Mononuclear cell (primary cell): Measurements from ENCODE around the gene TSSK6. TPM values are rescaled to one million over a fixed set of nuclear protein-coding genes. Genes with fewer than 3 reads are reported as not detected.

ENCODE experiments used
- H3K27me3 ChIP-seq: 2 replicates; pipeline ENCODE4 v1.6.0; 2011; ENCODE audit warnings: low read length, control low read depth; ENCODE audit not compliant: insufficient read depth
- H3K4me1 ChIP-seq: 2 replicates; pipeline ENCODE4 v1.5.1; 2011; ENCODE audit warnings: mild to moderate bottlenecking, low read length, control low read depth; ENCODE audit not compliant: insufficient read depth
- H3K4me3 ChIP-seq: 2 replicates; pipeline ENCODE4 v1.5.1; 2011; ENCODE audit warnings: mild to moderate bottlenecking, low read length, moderate library complexity
- H3K9me3 ChIP-seq: 2 replicates; pipeline ENCODE4 v1.5.1; 2011; ENCODE audit warnings: low read depth, mild to moderate bottlenecking, control low read depth, low read length
- total RNA-seq: library from RNA; depleted of rRNA; stranded (reverse); fragments of >200 nt; gene quantifications from one replicate; pipeline ENCODE4 v1.2.3, GENCODE V29; 2012

The TSSK6 gene
- total RNA-seq, 1 donor = 6.3 TPM

DNA sequence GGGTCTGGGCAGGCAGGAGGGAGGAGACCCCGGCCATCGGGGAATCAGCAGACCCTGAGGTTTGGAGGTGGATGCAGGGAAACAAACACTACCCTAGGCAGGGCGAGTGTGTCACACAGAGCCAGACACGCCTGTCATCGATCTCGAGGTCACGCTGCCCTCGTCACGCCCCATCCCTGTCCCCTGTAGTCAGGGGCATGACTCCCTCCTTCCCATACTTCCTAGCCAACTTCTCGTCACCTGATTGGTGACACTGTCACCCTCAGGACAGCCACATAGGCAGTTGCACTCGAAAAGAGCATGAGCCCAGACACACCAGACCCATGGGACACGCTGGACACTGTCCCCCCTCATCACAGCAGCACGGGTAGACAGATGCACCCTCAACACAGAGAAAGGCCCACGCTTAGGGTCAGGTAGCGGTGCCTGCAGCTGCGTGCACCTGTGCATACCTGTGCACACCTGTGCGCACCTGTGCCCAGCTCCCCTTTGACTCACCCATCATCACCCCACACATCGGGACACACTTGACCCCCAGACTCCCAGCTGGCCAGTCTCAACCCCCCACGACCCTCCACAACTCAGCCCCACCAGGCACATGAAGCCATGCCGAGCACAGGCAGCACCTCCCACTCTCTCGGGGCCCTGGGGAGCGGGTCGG is 34.6 kb upstream of the TSSK6 start:
- Histone ChIP-seq H3K9me3 (no peaks in the 10 kb centered on the region), H3K4me1 (no peaks in the 10 kb centered on the region), H3K4me3 (no peak overlapping the region), H3K27me3 (no peaks in the 10 kb centered on the region)

DNA sequence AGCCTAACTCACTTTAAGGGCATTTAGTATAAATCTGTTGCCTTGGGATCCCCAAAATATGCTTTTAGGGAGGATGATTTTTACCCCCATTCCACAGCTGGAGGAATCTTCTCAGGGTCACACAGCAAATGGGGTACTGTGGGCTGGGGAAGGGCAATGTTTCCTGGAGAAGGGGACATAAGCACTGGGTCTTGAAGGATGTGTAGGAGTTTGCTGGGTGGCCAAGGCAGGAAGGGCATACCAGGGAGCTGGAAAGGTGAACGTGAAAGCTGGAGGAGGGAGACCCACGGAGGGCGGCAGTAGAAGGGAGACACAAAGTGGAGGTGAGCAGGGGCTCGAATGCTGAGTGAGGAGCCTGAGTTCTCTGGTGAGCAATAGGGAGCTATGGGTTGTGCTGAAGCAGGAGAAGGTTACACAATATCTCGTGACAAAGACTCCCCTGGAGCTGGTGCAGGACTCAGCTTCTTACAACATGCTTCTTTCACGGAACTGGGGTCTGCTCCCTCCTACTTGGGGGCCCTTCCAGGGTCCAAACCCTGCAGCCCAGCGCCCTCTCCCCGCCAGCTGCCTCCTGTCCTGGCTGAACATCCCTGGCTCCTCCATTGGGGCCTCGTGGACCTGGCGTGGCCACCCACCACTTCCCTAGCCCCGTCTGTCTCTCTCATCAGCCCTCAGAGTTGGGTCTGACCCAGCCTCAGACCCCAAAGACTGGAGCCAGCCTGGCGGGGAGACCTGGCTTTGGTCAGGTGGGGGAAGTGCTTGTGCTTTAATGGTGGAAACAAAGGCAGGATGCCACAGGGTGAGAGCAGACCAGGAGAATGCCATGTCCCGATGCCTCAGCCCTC is 33.8 kb upstream of the TSSK6 start:
- no peak overlapping the region for H3K4me3 ChIP-seq
- H3K4me1 ChIP-seq = no peaks in the 10 kb centered on the region
- H3K27me3 ChIP-seq = no peaks in the 10 kb centered on the region
- no peaks in the 10 kb centered on the region for H3K9me3 ChIP-seq

DNA sequence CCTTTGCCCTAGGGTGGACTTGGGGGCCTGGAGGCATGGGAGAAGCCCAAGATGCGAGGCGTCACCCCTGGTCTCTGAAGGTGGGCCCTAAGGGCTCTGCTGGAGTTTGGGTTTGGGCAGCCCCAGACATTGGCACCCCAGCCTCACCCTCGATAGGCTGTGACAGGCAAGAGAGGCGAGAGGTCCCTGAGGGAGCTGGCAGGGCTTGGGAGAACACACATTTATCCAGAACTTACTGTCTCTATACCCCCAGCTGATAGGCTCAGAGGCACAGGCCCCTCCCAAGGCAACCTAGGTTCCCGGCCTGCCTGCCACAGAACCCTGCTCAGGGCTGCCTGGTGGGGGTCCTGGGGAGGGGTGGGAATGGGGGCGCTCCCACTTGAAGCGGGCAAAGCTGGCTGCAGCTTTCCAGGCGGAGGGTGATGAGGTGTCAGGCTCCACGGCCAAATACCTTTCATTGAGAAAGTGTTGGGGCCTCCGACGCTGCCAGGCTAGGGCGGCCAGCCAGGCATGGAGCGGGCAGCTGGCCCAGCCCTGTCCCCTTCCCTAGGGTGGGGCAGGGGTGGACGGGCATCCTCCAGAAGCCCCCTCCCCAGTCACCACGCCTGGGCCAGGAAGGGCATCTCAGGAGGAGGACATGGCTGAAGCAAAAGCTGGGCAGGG is 32.5 kb upstream of the TSSK6 start:
- H3K9me3 ChIP-seq = no peaks in the 10 kb centered on the region
- no peak overlapping the region for H3K4me3 ChIP-seq
- peaks cover under 1% of the 10 kb centered on the region for H3K4me1 ChIP-seq
- H3K27me3 ChIP-seq = no peaks in the 10 kb centered on the region

- H3K27me3 ChIP-seq = no peaks in the 10 kb centered on the region
These were observed 31.4 kb upstream of the TSSK6 start for GRCh38 chr19:19546751-19547162.

DNA sequence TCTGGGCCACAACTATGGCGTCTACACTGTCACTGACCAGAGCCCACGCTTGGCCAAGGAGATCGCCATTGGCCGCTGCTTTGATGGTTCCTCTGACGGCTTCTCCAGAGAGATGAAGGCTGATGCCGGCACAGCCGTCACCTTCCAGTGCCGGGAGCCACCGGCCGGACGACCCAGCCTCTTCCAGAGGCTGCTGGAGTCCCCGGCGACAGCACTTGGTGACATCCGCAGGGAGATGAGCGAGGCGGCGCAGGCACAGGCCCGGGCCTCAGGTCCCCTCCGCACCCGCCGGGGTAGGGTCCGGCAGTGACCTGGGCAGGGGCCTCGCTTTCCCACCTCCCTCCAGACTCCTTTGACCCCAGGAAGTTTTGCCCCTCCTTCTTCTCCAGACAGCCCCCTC is 30.4 kb upstream of the TSSK6 start:
- Histone ChIP-seq H3K4me3 (no peak overlapping the region), H3K27me3 (no peaks in the 10 kb centered on the region), H3K4me1 (peaks cover 21% of the 10 kb centered on the region), H3K9me3 (no peaks in the 10 kb centered on the region)

More at GRCh38 chr19:19546751-19547162, 31.4 kb upstream of the TSSK6 start:
- Histone ChIP-seq H3K9me3 (no peaks in the 10 kb centered on the region), H3K4me3 (no peak overlapping the region), H3K4me1 (peaks cover 11% of the 10 kb centered on the region)

- Histone ChIP-seq H3K27me3 (peaks cover under 1% of the 10 kb centered on the region), H3K4me3 (no peak overlapping the region), H3K4me1 (peaks cover 24% of the 10 kb centered on the region), H3K9me3 (no peaks in the 10 kb centered on the region)
These were observed 29.7 kb upstream of the TSSK6 start for GRCh38 chr19:19544954-19545591.

GRCh38 chr19:19544257-19544953 is 29.1 kb upstream of the TSSK6 start:
- no peaks in the 10 kb centered on the region for H3K9me3 ChIP-seq
- peaks cover 24% of the 10 kb centered on the region for H3K4me1 ChIP-seq
- H3K27me3 ChIP-seq = peaks cover 7% of the 10 kb centered on the region
- H3K4me3 ChIP-seq = no peak overlapping the region

GRCh38 chr19:19543640-19544039 is 28.3 kb upstream of the TSSK6 start:
- no peaks in the 10 kb centered on the region for H3K9me3 ChIP-seq
- H3K4me1 ChIP-seq = peaks cover 24% of the 10 kb centered on the region
- H3K4me3 ChIP-seq = no peak overlapping the region
- H3K27me3 ChIP-seq = peaks cover 10% of the 10 kb centered on the region

DNA sequence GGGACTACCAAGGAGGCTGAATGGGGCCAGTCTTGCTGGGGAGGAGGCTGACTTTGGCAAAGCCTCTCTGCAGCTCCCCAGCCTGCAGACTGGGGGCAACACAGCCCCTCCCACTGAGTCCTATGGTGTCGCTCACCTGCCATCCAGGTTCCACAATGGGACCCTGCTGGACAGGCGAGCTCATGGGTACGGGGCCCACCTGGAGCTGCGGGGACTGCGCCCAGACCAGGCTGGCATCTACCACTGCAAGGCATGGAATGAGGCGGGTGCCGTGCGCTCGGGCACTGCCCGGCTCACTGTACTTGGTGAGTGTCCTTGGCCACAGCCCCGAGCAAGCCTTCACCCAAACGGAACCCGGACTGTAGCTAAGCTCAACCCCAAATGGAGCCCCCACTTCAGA is 27.8 kb upstream of the TSSK6 start:
- Histone ChIP-seq H3K27me3 (peaks cover 15% of the 10 kb centered on the region), H3K4me1 (peaks cover 28% of the 10 kb centered on the region), H3K9me3 (no peaks in the 10 kb centered on the region), H3K4me3 (no peak overlapping the region)

DNA sequence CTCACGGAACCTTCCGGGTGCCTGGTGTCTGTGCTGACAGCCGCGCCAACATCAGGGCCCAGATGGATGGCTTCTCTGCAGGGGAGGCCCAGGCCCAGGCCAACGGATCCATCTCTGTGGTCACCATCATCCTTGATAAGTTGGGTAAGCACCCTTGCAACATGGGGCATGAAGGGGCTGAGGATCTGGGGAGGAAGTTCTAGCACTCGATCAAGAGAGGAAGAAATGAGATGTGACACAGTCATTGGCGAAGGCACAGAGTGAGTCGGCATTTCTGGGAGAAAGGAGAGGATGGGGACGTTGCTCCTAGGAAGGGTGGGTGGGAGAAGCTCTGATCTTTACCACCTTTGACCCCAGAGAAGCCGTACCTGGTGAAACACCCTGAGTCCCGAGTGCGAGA is 27.2 kb upstream of the TSSK6 start:
- peaks cover 31% of the 10 kb centered on the region for H3K4me1 ChIP-seq
- H3K4me3 ChIP-seq = no peak overlapping the region
- no peaks in the 10 kb centered on the region for H3K9me3 ChIP-seq
- peaks cover 16% of the 10 kb centered on the region for H3K27me3 ChIP-seq

GRCh38 chr19:19541616-19542015 is 26.3 kb upstream of the TSSK6 start:
- peaks cover 31% of the 10 kb centered on the region for H3K4me1 ChIP-seq
- no peak overlapping the region for H3K4me3 ChIP-seq
- peaks cover 16% of the 10 kb centered on the region for H3K27me3 ChIP-seq
- no peaks in the 10 kb centered on the region for H3K9me3 ChIP-seq

- H3K27me3 ChIP-seq = peaks cover 16% of the 10 kb centered on the region
- H3K4me3 ChIP-seq = peak overlapping the region; percentile 6
- H3K4me1 ChIP-seq = peaks cover 31% of the 10 kb centered on the region
- H3K9me3 ChIP-seq = no peaks in the 10 kb centered on the region
These were observed 25.6 kb upstream of the TSSK6 start for GRCh38 chr19:19540715-19541515.

- Histone ChIP-seq H3K9me3 (no peaks in the 10 kb centered on the region), H3K4me1 (peaks cover 31% of the 10 kb centered on the region), H3K4me3 (no peak overlapping the region), H3K27me3 (peaks cover 16% of the 10 kb centered on the region)
These were observed 24.8 kb upstream of the TSSK6 start for GRCh38 chr19:19540064-19540714.
